HG03520 (cell line): ENCODE measurements around the gene KRTAP20-2.

ENCODE experiments used
- ATAC-seq: cut with Tn5 transposase; IDR thresholded peaks from one replicate; pipeline ENCODE4 v1.9.1; 2021; ENCODE audit warnings: mild to moderate bottlenecking, moderate library complexity; ENCODE audit not compliant: unreplicated experiment

Gene KRTAP20-2

DNA sequence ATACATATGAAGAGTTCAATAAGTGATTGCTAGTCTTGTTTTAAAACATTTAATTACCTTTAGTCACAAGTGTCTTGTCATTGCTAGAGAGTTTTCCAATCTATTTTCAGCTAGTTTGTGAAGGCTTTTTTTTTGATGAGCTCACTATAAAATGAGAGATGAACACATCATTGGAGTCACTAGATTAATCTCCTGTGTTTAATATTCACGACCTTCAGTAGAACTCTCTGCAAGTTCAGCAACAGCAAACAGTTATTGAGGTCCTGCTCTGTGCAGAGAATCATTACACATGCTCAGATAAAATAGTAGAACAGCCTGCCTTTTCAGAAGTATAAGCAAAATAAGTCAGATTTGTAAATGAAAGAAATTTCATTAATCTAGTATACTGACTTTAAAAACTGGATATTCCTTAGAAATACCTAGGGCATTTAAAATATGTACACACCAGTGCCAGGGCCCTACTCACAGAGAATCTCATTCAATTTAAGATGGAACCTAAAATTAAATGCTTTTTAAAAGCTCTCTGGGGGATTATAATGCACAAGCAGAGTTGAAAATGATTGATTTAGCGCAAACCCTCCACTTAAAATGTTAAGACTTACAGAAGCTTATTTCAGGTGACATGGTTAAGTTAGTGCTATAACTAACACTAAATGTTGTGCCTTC lies 38.1 kb downstream of the KRTAP20-2 start:
- no peak for ATAC-seq

DNA sequence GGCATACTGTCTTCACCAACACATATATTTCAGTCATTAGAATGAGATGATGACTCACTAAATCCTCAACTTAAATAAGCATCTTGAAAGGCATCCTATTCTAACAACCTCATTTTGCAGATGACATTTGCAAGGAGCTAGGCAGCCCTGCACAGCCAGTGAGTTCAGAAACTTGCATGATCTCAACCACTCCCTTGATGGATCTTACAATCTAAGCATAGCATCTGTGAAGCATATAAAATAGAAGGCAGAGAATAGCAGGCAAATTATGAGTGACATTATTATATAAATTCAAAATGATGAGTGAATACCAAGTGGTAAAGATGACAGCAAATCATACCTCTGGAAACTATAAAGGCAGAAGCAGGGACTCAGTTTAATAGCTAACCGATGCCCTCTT lies 39.3 kb downstream of the KRTAP20-2 start:
- ATAC-seq, result no peak

DNA sequence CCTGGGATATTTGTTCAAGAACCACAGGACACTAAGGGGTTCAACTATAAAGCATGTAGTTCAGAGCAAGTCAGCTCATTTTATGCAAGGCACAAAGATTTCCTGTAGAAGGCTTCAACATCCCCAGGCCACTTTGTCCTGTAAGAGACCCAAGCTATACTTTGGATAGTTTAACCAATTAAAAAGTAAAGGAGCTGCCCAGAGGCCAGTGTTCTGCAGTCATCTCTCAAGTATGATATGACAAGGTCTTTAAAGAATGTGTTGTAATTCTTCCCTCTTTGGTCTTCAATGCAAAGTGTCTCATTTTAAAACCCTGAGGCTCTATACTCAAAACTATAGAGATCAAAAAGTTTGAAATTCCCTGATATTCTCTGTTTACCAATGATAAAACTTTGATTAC lies 41.7 kb downstream of the KRTAP20-2 start:
- ATAC-seq, result no peak

DNA sequence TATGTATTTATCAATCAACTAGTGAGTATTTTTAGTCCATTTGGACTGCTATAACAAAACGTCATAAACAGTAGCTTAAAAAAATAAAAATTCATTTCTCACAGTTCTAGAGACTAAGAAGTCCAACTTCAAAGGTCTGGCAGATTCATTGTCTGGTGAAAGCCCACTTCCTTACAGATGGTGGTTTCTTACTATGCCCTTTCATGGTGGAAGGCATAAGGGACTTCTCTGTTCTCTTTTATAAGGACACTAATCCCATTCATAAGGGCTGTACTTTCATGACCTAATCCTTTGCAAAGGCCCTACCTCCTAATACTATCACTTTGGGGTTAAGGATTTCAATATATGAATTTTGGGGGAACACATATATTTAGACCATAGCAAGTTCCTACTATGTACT lies 45.6 kb downstream of the KRTAP20-2 start:
- no peak for ATAC-seq

DNA sequence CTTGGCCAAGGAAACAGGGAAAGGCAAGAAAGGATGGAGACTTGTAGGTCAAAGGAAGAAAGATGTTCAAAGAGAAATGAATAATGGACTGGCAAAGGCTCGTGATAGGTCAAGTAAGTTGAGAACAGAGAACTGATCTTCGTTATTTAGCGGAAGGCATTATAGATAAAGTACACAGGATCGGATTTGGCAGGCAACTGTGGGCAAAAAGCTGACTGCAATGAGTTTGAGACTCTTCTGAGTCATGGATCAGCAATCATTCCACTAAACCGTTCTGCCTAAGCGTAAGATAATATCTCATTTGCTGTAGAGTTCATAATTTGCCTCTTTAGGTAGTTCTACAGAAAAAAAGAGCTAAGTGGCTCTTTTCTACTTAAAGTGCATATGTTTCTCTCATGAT lies 49.5 kb downstream of the KRTAP20-2 start:
- no peak for ATAC-seq
